Upper lobe of right lung (tissue), 1 donor: ENCODE results near the gene CHST11. TPM values are rescaled to one million over a fixed set of nuclear protein-coding genes. Genes with fewer than 3 reads are reported as not detected.

Source experiments
- ATAC-seq: fragments of 200-7000 bp; cut with Tn5 transposase; one replicate; pipeline ENCODE4 v1.9.1; 2020; ENCODE audit warnings: mild to moderate bottlenecking, moderate library complexity
- DNase-seq: peaks from one replicate; pipeline ENCODE4 v3.0.0-alpha.2; 2020
- H3K27ac ChIP-seq: fragments of 200-600 bp; one replicate; pipeline ENCODE4 v1.8.0; 2022
- H3K27me3 ChIP-seq: fragments of 200-600 bp; one replicate; pipeline ENCODE4 v1.8.0; 2022; ENCODE audit warnings: mild to moderate bottlenecking
- H3K36me3 ChIP-seq: fragments of 200-600 bp; one replicate; pipeline ENCODE4 v1.8.0; 2022
- H3K4me1 ChIP-seq: fragments of 200-600 bp; one replicate; pipeline ENCODE4 v1.8.0; 2022
- H3K4me3 ChIP-seq: fragments of 200-600 bp; one replicate; pipeline ENCODE4 v1.8.0; 2022; ENCODE audit warnings: mild to moderate bottlenecking
- H3K9me3 ChIP-seq: fragments of 200-600 bp; one replicate; pipeline ENCODE4 v1.8.0; 2022
- intact Hi-C: fragments of 100-400 bp; cut with DNase I; formaldehyde crosslinking; loops from one replicate; pipeline ENCODE4 v1.11.0; 2022
- total RNA-seq: library from RNA; stranded (reverse); fragmentation: NEBNext Ultra II Directional; extraction: Animal tissue kit (Norgen Biotek cat#: 25700); gene quantifications from one replicate; pipeline ENCODE4 v1.2.1, GENCODE V29; 2021
- TF ChIP-seq, protein P1 (sequence below): fragments of 200-600 bp; IDR thresholded peaks from one replicate; pipeline ENCODE4 v1.8.0; 2022; ENCODE audit warnings: antibody characterized with exemption
- donor health status: DM: no; HTN: yes; CAD: no; lungs with severe emphysema.

CHST11 gene
- total RNA-seq, 1 donor from 2014 or later = 56.6 TPM

DNA sequence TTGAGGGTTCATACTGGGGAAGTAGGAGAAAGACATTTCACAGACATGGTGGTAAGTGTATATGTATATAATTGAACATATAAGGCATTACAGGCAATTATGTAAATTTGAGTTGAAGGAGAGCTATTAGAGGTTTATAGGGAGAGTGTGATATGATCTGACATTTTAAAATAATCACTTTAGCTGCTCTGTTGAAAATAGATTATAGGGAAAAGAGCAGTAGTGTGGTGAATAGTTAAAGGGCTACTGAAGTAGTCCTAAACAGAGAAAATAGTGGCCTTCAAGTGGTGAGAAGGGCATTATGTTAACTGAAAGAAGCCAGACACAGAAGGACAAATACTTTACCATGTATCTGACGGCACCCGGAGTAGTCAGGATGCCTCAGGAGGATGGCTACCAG, 267.1 kb downstream of the CHST11 start:
- ATAC-seq (no peak), DNase-seq (no peak)
- Histone ChIP-seq H3K4me3 (no peak overlapping the region), H3K4me1 (peaks cover 27% of the 10 kb centered on the region), H3K36me3 (no peaks in the 10 kb centered on the region), H3K27ac (no peak overlapping the region), H3K27me3 (no peaks in the 10 kb centered on the region), H3K9me3 (no peaks in the 10 kb centered on the region)
- TF ChIP-seq, protein P1, sequence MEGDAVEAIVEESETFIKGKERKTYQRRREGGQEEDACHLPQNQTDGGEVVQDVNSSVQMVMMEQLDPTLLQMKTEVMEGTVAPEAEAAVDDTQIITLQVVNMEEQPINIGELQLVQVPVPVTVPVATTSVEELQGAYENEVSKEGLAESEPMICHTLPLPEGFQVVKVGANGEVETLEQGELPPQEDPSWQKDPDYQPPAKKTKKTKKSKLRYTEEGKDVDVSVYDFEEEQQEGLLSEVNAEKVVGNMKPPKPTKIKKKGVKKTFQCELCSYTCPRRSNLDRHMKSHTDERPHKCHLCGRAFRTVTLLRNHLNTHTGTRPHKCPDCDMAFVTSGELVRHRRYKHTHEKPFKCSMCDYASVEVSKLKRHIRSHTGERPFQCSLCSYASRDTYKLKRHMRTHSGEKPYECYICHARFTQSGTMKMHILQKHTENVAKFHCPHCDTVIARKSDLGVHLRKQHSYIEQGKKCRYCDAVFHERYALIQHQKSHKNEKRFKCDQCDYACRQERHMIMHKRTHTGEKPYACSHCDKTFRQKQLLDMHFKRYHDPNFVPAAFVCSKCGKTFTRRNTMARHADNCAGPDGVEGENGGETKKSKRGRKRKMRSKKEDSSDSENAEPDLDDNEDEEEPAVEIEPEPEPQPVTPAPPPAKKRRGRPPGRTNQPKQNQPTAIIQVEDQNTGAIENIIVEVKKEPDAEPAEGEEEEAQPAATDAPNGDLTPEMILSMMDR = no peak
- intact Hi-C loops = no loop called here

DNA sequence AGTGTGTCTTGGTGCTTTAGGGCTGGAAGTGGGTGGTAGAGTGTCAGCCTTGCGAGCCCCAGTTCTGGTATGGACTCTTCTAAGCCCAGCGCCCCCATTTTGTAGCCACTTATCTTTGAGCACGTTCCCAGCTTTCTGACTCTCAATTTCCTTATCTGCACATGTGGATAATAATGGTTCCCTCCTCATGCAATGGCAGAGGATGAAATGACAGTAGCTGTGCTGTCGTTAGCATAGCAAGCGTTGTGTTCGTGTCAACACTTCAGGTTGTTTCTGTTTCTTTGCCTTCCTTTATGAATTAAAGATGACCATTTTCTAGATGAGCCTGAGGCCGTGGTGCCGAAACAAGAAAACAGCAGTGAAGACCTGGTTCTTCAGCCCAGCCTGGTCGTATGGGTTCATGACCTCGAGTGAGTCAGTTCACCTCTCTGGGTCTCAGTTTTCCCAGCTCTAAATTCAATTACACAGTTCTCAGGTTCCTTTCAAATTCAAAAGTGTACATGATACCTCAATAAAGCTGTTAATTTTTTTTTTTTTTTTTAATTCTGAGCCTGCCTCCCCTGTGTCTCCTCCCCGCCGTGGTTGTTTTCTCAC, 268.3 kb downstream of the CHST11 start:
- Histone ChIP-seq H3K9me3 (no peaks in the 10 kb centered on the region), H3K4me3 (no peak overlapping the region), H3K27ac (no peak overlapping the region), H3K4me1 (peaks cover 15% of the 10 kb centered on the region), H3K27me3 (no peaks in the 10 kb centered on the region), H3K36me3 (no peaks in the 10 kb centered on the region)
- intact Hi-C loops = no loop called here
- ATAC-seq (no peak), DNase-seq (no peak)
- TF ChIP-seq, protein P1 = no peak

DNA sequence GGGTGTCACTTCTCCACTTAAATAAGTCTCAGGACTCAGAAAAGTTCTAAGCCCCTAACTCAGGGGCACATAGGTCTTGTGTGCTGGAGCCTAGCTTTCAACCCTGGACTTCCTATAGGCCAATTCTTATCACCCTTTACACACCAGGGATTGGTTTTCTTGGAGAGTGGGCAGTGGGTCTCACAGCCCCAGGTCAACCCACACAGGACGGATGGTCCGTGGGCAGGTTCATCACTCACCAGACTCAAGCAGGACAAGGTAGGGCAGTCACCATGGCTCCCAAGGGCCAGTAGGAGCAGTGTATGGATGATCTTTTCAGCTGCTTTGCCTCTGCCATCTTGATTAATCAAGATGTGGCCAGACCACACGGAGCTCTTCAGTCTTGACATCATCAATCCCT, 268.9 kb downstream of the CHST11 start:
- no peak for ATAC-seq
- no peak overlapping the region for H3K4me3 ChIP-seq
- H3K27me3 ChIP-seq = no peaks in the 10 kb centered on the region
- peaks cover 12% of the 10 kb centered on the region for H3K4me1 ChIP-seq
- H3K36me3 ChIP-seq = no peaks in the 10 kb centered on the region
- intact Hi-C loops = no loop called here
- no peak overlapping the region for H3K27ac ChIP-seq
- H3K9me3 ChIP-seq = no peaks in the 10 kb centered on the region
- no peak for DNase-seq
- TF ChIP-seq, protein P1 = no peak

DNA sequence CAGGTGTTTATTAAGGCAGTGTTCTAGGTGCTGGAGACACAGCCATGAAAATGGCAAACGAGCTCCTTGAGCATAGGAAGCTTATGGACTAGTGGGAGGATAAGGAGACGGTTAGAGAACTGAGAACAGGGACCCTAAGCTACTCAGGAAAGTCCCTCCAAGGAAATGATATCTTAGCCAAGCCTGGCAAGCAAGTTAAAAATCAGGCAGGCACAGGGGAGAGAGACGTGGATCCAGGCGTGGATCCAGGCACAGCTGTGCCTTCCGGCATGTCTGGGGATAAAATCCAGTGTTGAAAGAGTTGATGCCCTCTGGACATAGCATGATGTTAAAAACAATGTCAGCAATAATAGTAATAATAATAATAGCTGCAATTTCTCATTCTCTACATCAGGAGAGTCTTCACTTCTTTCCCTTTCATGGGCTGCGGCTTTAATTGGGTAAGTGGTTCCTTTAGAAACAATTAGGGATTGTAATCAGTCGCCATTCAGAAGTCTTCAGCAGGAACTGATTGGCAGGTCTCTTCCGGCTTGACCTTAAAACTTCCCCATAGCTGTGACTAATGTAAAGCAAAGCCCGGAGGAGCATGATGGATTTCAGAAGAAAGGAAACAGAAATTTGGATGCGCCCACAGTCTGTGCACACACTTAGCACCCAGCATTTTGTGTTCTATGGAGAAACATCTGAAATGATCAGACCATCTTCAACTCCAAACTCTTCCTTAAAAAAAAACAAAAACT, 271.1 kb downstream of the CHST11 start:
- H3K27me3 ChIP-seq = no peaks in the 10 kb centered on the region
- intact Hi-C loops = no loop called here
- no peaks in the 10 kb centered on the region for H3K9me3 ChIP-seq
- TF ChIP-seq, protein P1 = no peak
- ATAC-seq (peak; percentile 63), DNase-seq (no peak)
- H3K4me1 ChIP-seq = peaks cover 5% of the 10 kb centered on the region
- no peak overlapping the region for H3K27ac ChIP-seq
- no peaks in the 10 kb centered on the region for H3K36me3 ChIP-seq
- no peak overlapping the region for H3K4me3 ChIP-seq

DNA sequence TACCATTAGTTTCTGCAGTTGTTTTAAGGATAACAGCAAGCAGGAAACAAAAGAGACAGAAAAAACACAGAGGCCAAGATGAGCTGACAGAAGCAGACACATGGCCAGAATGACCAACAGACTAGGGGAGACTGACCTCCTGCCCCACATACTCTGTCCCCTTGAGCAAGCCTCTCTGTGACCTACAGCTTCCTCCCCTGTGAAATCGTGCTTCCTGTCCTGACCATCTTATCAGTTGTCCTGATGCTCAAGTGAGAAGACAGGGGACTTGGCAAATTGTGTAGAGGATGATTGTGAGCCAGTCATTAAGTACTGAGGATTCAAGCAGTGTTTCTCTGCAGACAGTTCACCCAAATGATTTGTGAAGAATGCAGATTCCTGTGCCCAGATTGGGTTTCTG, 272.3 kb downstream of the CHST11 start:
- intact Hi-C loops = no loop called here
- no peak for DNase-seq

More for the DNA sequence above, 272.3 kb downstream of the CHST11 start:
- Histone ChIP-seq H3K9me3 (no peaks in the 10 kb centered on the region), H3K27me3 (no peaks in the 10 kb centered on the region), H3K36me3 (no peaks in the 10 kb centered on the region), H3K4me3 (no peak overlapping the region), H3K27ac (no peak overlapping the region), H3K4me1 (peaks cover 15% of the 10 kb centered on the region)
- TF ChIP-seq, protein P1 = no peak
- no peak for ATAC-seq
